Measurements from ENCODE around the gene FCRL5. TPM values are rescaled to one million over a fixed set of nuclear protein-coding genes. Genes with fewer than 3 reads are reported as not detected.

FCRL5 gene
- total RNA-seq, 2 experiments from 2014 or later = 44.8 to 73.5 TPM

DNA sequence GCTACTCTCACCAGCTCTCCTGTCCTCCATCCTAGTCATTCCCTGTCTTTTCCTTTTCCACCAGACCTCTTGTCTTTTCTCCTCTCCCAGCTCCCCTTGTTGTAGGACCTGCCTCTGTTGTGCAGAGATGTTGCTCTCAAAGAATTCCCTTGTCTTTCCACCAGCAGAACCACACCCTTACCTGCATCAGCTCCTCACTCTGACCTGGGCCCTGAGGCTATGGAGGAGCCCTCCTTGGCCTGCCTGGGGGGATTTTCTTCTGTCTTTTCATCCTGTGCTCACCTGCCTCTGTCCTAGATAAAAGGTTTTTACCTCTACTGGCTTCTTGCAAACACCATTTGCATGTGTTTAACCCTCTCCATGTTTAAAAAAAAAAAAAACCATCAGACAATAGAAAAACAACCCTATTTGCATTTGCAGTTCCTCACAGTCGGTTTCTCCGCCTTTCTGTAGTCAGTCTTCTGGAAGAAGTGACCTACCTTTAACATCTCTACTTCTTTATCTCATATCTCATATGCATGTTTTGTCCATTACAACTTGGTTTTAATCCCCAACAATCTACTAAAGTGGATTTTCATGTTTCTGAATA is 12.1 kb downstream of the FCRL5 start:
- no TSS peak for BruUV-seq (replicated peaks)
- Histone ChIP-seq H3K9me2 (ENCODE audit: insufficient read depth, low read length) (no peaks in the 10 kb centered on the region), H3K9me3 (ENCODE audit: low read length) (no peaks in the 10 kb centered on the region), H2AFZ (ENCODE audit: low read length) (no peak overlapping the region), H3K4me2 (ENCODE audit: low read length) (peak overlapping the region; percentile 46), H3K79me2 (ENCODE audit: insufficient read depth, low read depth, low read length) (no peaks in the 10 kb centered on the region), H3K4me1 (ENCODE audit: insufficient read depth, low read length, poor library complexity, severe bottlenecking) (peaks cover 19% of the 10 kb centered on the region), H3K4me3 (ENCODE audit: low read depth, low read length, poor library complexity, severe bottlenecking) (no peak overlapping the region), H3K27ac (ENCODE audit: low read depth, low read length, poor library complexity, severe bottlenecking) (no peak overlapping the region), H4K20me1 (ENCODE audit: insufficient read depth, low read length) (no peaks in the 10 kb centered on the region; the same call in 1 of the 2 replicates), H3K36me3 (ENCODE audit: insufficient read depth, low read length) (peaks cover 54% of the 10 kb centered on the region)
- no peak for DNase-seq (ENCODE audit: low spot score)
- no peak for TF ChIP-seq EZH2phosphoT487 (IDR thresholded peaks at IDR 0.05; ENCODE audit: borderline replicate concordance, low read depth, low read length)
- TF ChIP-seq, protein P1, sequence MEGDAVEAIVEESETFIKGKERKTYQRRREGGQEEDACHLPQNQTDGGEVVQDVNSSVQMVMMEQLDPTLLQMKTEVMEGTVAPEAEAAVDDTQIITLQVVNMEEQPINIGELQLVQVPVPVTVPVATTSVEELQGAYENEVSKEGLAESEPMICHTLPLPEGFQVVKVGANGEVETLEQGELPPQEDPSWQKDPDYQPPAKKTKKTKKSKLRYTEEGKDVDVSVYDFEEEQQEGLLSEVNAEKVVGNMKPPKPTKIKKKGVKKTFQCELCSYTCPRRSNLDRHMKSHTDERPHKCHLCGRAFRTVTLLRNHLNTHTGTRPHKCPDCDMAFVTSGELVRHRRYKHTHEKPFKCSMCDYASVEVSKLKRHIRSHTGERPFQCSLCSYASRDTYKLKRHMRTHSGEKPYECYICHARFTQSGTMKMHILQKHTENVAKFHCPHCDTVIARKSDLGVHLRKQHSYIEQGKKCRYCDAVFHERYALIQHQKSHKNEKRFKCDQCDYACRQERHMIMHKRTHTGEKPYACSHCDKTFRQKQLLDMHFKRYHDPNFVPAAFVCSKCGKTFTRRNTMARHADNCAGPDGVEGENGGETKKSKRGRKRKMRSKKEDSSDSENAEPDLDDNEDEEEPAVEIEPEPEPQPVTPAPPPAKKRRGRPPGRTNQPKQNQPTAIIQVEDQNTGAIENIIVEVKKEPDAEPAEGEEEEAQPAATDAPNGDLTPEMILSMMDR (conservative IDR thresholded peaks at IDR 0.05; ENCODE audit: low read length) = no peak
- intact Hi-C loops (cut with micrococcal nuclease; ENCODE audit: unreplicated experiment) = no loop called here
- ChIA-PET CTCF (ENCODE audit: unreplicated experiment) (no interaction called here), POLR2A (interaction anchor here (0.7 to 1.3 kb wide), 3 partner anchors 19 to 38 kb away, joined by 3 to 5 read pairs (median 3); no protein-coding TSS in a partner anchor)

DNA sequence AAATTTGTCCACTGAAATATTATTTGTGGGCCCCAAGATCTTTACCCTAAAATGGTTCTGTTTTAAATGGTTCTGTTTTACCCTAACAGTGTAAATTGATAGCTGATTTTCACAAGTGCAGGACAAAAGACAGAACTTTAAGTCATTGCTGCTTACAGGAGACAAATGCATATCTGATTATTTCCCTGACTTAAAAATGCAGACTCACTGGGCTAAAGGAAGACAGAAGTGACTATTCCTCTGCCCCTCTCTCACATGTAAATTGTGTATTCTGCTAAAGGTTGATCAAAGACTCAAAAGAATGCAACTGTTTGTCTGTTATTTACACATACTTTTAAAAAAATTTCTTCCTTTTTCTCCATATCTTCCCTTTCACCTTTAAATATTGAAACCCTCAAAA is 12.7 kb downstream of the FCRL5 start:
- TF ChIP-seq EZH2phosphoT487 (IDR thresholded peaks at IDR 0.05; ENCODE audit: borderline replicate concordance, low read depth, low read length) = no peak
- TF ChIP-seq, protein P1 (conservative IDR thresholded peaks at IDR 0.05; ENCODE audit: low read length) = no peak
- H3K4me2 ChIP-seq (ENCODE audit: low read length) = no peak overlapping the region; the same call in 1 of the 2 replicates
- H3K79me2 ChIP-seq (ENCODE audit: insufficient read depth, low read depth, low read length) = no peaks in the 10 kb centered on the region
- no peaks in the 10 kb centered on the region for H3K9me2 ChIP-seq (ENCODE audit: insufficient read depth, low read length)
- no peak overlapping the region for H3K4me3 ChIP-seq (ENCODE audit: low read depth, low read length, poor library complexity, severe bottlenecking)
- H4K20me1 ChIP-seq (ENCODE audit: insufficient read depth, low read length) = no peaks in the 10 kb centered on the region; the same call in 1 of the 2 replicates
- no peak overlapping the region for H3K27ac ChIP-seq (ENCODE audit: low read depth, low read length, poor library complexity, severe bottlenecking)
- no TSS peak for BruUV-seq (replicated peaks)
- peaks cover 19% of the 10 kb centered on the region for H3K4me1 ChIP-seq (ENCODE audit: insufficient read depth, low read length, poor library complexity, severe bottlenecking)
- POLR2A ChIA-PET = interaction anchor here (0.7 to 1.8 kb wide), 4 partner anchors 12 to 38 kb away, joined by 3 to 5 read pairs (median 4); partner anchors contain the start of gene FCRL5
- CTCF ChIA-PET (ENCODE audit: unreplicated experiment) = no interaction called here
- H2AFZ ChIP-seq (ENCODE audit: low read length) = no peak overlapping the region
- peaks cover 56% of the 10 kb centered on the region for H3K36me3 ChIP-seq (ENCODE audit: insufficient read depth, low read length)
- no peak for DNase-seq (ENCODE audit: low spot score)
- H3K9me3 ChIP-seq (ENCODE audit: low read length) = no peaks in the 10 kb centered on the region
- intact Hi-C loops (cut with micrococcal nuclease; ENCODE audit: unreplicated experiment) = no loop called here

- no peak overlapping the region for H3K4me3 ChIP-seq (ENCODE audit: low read depth, low read length, poor library complexity, severe bottlenecking)
- H3K9me2 ChIP-seq (ENCODE audit: insufficient read depth, low read length) = no peaks in the 10 kb centered on the region
- no peak overlapping the region for H3K27ac ChIP-seq (ENCODE audit: low read depth, low read length, poor library complexity, severe bottlenecking)
- TF ChIP-seq EZH2phosphoT487 (IDR thresholded peaks at IDR 0.05; ENCODE audit: borderline replicate concordance, low read depth, low read length) = no peak
- TF ChIP-seq, protein P1 (conservative IDR thresholded peaks at IDR 0.05; ENCODE audit: low read length) = no peak
- POLR2A ChIA-PET = no interaction called here
- peaks cover 52% of the 10 kb centered on the region for H3K36me3 ChIP-seq (ENCODE audit: insufficient read depth, low read length)
- H3K79me2 ChIP-seq (ENCODE audit: insufficient read depth, low read depth, low read length) = no peaks in the 10 kb centered on the region
- H3K9me3 ChIP-seq (ENCODE audit: low read length) = no peaks in the 10 kb centered on the region
- intact Hi-C loops (cut with micrococcal nuclease; ENCODE audit: unreplicated experiment) = no loop called here
- DNase-seq (ENCODE audit: low spot score) = no peak
- no peaks in the 10 kb centered on the region for H4K20me1 ChIP-seq (ENCODE audit: insufficient read depth, low read length)
- H3K4me2 ChIP-seq (ENCODE audit: low read length) = no peak overlapping the region
- H3K4me1 ChIP-seq (ENCODE audit: insufficient read depth, low read length, poor library complexity, severe bottlenecking) = no peaks in the 10 kb centered on the region
- H2AFZ ChIP-seq (ENCODE audit: low read length) = no peak overlapping the region
- BruUV-seq (replicated peaks) = TSS peak; percentile 22
- CTCF ChIA-PET (ENCODE audit: unreplicated experiment) = no interaction called here
Observed at GRCh38 chr1:157532569-157532968, 19.7 kb downstream of the FCRL5 start.

All from OCI-LY7 (cell line).